Vagina (tissue), 2 donors: ENCODE measurements around the gene CHRD. TPM values are rescaled to one million over a fixed set of nuclear protein-coding genes. Genes with fewer than 3 reads are reported as not detected.

ENCODE experiments used
- DNase-seq, 2 donors: peaks; one replicate each; pipeline ENCODE4 v3.0.0-alpha.2; 2017; ENCODE audit errors: extremely low spot score in 2 of 2
- H3K27ac ChIP-seq: fragments of 200-600 bp; sonication (generic); one replicate; pipeline ENCODE4 v1.5.1; 2019
- H3K27me3 ChIP-seq: fragments of 200-600 bp; sonication (generic); one replicate; pipeline ENCODE4 v1.5.1; 2019
- H3K36me3 ChIP-seq, 2 donors: fragments of 200-600 bp; sonication (generic); one replicate each; pipeline ENCODE4 v1.5.1; 2017 to 2019
- H3K4me1 ChIP-seq: fragments of 200-600 bp; sonication (generic); one replicate; pipeline ENCODE4 v1.5.1; 2019
- H3K4me3 ChIP-seq, 2 donors: fragments of 200-600 bp; sonication (generic); 1 replicate in 1 of 2; 2 replicates in 1 of 2; pipeline ENCODE4 v1.5.1; 2016 to 2019
- H3K9me3 ChIP-seq: fragments of 200-600 bp; sonication (generic); one replicate; pipeline ENCODE4 v1.5.1; 2019
- CTCF ChIP-seq, 3 experiments: fragments of 450-650 bp in 2 of 3; fragments of 200-600 bp in 1 of 3; sonication (generic) in 1 of 3; IDR thresholded peaks; one replicate each; pipeline ENCODE4 v1.5.1; 2017 to 2019; ENCODE audit warnings: antibody characterized with exemption in 3 of 3, mild to moderate bottlenecking in 2 of 3, moderate library complexity in 2 of 3
- POLR2A ChIP-seq, 2 donors: fragments of 450-650 bp; IDR thresholded peaks; one replicate each; pipeline ENCODE4 v1.6.1; 2017; ENCODE audit warnings: antibody characterized with exemption in 2 of 2, mild to moderate bottlenecking in 2 of 2, moderate library complexity in 2 of 2
- POLR2AphosphoS5 ChIP-seq, 2 donors: sonication (generic); formaldehyde crosslinking; IDR thresholded peaks; one replicate each; pipeline ENCODE4 v1.9.0; 2017; ENCODE audit warnings: antibody characterized with exemption in 2 of 2, mild to moderate bottlenecking in 2 of 2, low read depth in 1 of 2; ENCODE audit not compliant: insufficient read depth in 1 of 2
- intact Hi-C: fragments of 100-400 bp; cut with DNase I; formaldehyde crosslinking; loops from one replicate; pipeline ENCODE4 v1.15.1; 2023
- total RNA-seq: library from RNA; depleted of rRNA; stranded (reverse); fragments of >200 nt; gene quantifications from one replicate; pipeline ENCODE4 v1.2.3, GENCODE V29; 2016

Gene CHRD
- total RNA-seq, 1 donor from 2014 or later: 32.7 TPM

- peaks cover 0 to 16% of the 10 kb centered on the region in 2 donors for H3K36me3 ChIP-seq
- no peaks in the 10 kb centered on the region for H3K27me3 ChIP-seq
- no peak for DNase-seq
- H3K9me3 ChIP-seq: no peaks in the 10 kb centered on the region
- H3K4me3 ChIP-seq: peak overlapping the region; percentile 87 to 96
- intact Hi-C loops: loop anchor here (1.0 kb wide), 1 partner anchor 47 kb away; the partner anchor contains the start of gene EIF4G1
- peak overlapping the region; percentile 92 for H3K27ac ChIP-seq
- peaks cover 31% of the 10 kb centered on the region for H3K4me1 ChIP-seq
- TF ChIP-seq POLR2AphosphoS5 (IDR thresholded peaks at IDR 0.05; ENCODE audit: insufficient read depth in 1 of 2, low read depth in 1 of 2): no peak
- no peak for TF ChIP-seq POLR2A (IDR thresholded peaks at IDR 0.05)
- peak in 1 of 3 experiments; percentile 8 for TF ChIP-seq CTCF (IDR thresholded peaks at IDR 0.05)
These were observed 18.8 kb upstream of the CHRD start for GRCh38 chr3:184360929-184361531.

GRCh38 chr3:184361532-184361931 is 18.3 kb upstream of the CHRD start, which contains the start of the genes CLCN2 and POLR2H:
TSS of gene CLCN2 (minus strand) at chr3:184361605. CDS start at chr3:184361479, 126 bp downstream.
TSS of gene POLR2H (plus strand) at chr3:184361710. CDS start at chr3:184363493, 1,783 bp downstream.
- peak within 1 kb of the TSS; percentile 92 for H3K27ac ChIP-seq
- intact Hi-C loops: loop anchor here (1.0 kb wide), 1 partner anchor 47 kb away; the partner anchor contains the start of gene EIF4G1
- TF ChIP-seq POLR2A (IDR thresholded peaks at IDR 0.05): peak in 1 of 2 donors; percentile 87
- peak in 1 of 2 donors; percentile 46 for TF ChIP-seq POLR2AphosphoS5 (IDR thresholded peaks at IDR 0.05; ENCODE audit: insufficient read depth in 1 of 2, low read depth in 1 of 2)
- no peak for TF ChIP-seq CTCF (IDR thresholded peaks at IDR 0.05)
- no peak for DNase-seq
- H3K4me3 ChIP-seq: peak within 1 kb of the TSS; percentile 87 to 96
- H3K27me3 ChIP-seq: no peaks in the 10 kb centered on the region
- peaks cover 31% of the 10 kb centered on the region for H3K4me1 ChIP-seq
- H3K36me3 ChIP-seq: peaks cover 0 to 21% of the 10 kb centered on the region in 2 donors
- no peaks in the 10 kb centered on the region for H3K9me3 ChIP-seq

GRCh38 chr3:184361932-184362667 is 17.8 kb upstream of the CHRD start:
- DNase-seq: peak in 1 of 2 donors; percentile 94
- Histone ChIP-seq H3K36me3 (peaks cover 0 to 23% of the 10 kb centered on the region in 2 donors), H3K9me3 (no peaks in the 10 kb centered on the region), H3K4me3 (peak overlapping the region; percentile 87 to 96), H3K4me1 (peaks cover 31% of the 10 kb centered on the region), H3K27ac (peak overlapping the region; percentile 92), H3K27me3 (no peaks in the 10 kb centered on the region)
- TF ChIP-seq POLR2AphosphoS5 (IDR thresholded peaks at IDR 0.05; ENCODE audit: insufficient read depth in 1 of 2, low read depth in 1 of 2) (peak in 1 of 2 donors; percentile 52), POLR2A (IDR thresholded peaks at IDR 0.05) (peak in 1 of 2 donors; percentile 5), CTCF (IDR thresholded peaks at IDR 0.05) (no peak)
- intact Hi-C loops: loop anchor here (1.0 kb wide), 1 partner anchor 48 kb away; the partner anchor contains the start of gene EIF4G1

GRCh38 chr3:184362668-184363546 is 16.9 kb upstream of the CHRD start:
- Histone ChIP-seq H3K9me3 (no peaks in the 10 kb centered on the region), H3K27me3 (no peaks in the 10 kb centered on the region), H3K4me3 (peak overlapping the region; percentile 87 to 96), H3K4me1 (peaks cover 31% of the 10 kb centered on the region), H3K36me3 (peaks cover 0 to 25% of the 10 kb centered on the region in 2 donors), H3K27ac (peak overlapping the region; percentile 92)
- intact Hi-C loops: no loop called here
- peak in 1 of 2 donors; percentile 98 for DNase-seq
- TF ChIP-seq POLR2AphosphoS5 (IDR thresholded peaks at IDR 0.05; ENCODE audit: insufficient read depth in 1 of 2, low read depth in 1 of 2): peak; percentile 93 to 94
- TF ChIP-seq POLR2A (IDR thresholded peaks at IDR 0.05): peak in 1 of 2 donors; percentile 52
- TF ChIP-seq CTCF (IDR thresholded peaks at IDR 0.05): peak in 2 of 3 experiments; percentile 14 to 65
